Erythroblast (primary cell): ENCODE results near the gene TMEM169.

ENCODE experiments used
- DNase-seq, 2 experiments: peaks; one replicate each; lab custom pipeline; 2025; lab: John Stamatoyannopoulos, UW
- GATA1 ChIP-seq: IDR thresholded peaks from 2 replicates; pipeline ENCODE4 v1.6.1; 2011; ENCODE audit warnings: low read depth, mild to moderate bottlenecking, control low read depth, low read length, moderate library complexity
- POLR2A ChIP-seq: IDR thresholded peaks from 2 replicates; pipeline ENCODE4 v1.6.1; 2011; ENCODE audit warnings: mild to moderate bottlenecking, low read length

Gene TMEM169

DNA sequence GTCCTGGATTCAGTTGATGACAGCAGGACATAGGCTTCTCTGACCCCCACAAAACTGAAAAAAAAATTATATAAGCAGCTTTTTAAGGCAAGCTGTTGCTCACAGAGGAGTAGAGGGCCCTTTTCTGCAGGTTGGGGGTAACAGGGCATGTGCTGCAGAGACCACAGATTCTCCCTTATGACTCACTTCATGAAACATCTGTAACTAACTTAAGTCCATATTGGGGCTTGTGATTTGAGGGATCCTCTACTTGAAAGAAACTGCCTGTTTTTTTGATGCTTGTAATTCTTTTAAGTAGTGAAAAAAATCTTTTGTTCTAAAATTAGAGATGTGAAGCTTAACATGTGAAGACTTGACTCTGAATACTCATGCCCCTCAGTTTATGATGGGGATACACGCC lies 60.8 kb downstream of the TMEM169 start:
- no peak for TF ChIP-seq POLR2A
- no peak for TF ChIP-seq GATA1
- no peak for DNase-seq

DNA sequence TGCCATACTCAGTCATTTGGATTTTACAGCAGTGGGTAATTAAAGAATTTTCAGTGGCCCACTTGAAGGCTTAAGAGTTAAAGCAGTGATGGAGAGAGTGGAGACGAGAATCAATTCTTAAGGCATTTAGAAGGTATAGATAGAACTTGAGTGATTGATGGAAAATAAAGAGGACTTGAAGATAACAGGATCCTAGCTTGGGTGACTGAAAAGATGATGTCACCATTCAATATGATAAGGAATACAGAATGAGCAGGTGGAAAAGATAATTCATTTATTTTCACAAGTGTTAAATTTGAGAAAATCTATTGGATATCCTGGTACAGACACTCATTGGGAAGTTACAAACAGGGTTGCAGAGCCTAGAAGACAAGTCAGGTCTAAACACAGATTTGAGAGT lies 62.7 kb downstream of the TMEM169 start:
- no peak for DNase-seq

DNA sequence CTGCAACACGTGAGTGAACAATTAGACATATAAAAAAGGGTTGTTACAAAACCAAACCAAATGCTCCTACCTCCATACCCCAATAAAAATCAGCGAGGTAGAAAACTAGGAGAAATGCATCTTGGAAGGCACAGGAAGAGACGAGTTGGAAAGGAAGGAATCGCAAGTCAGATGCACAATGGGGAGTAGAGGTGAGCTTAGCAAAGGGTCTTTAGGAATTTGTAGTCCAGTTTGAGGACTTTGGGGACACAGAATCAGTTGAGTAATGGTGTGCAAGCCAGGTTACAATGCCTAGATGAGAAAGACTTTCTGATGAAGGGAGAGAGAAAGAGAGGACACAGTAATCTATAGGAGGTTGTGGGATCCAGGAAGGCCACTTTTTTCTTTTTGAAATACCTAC lies 63.1 kb downstream of the TMEM169 start:
- DNase-seq, result no peak
- no peak for TF ChIP-seq POLR2A
- TF ChIP-seq GATA1, result no peak

More for the DNA sequence above, 62.7 kb downstream of the TMEM169 start:
- TF ChIP-seq POLR2A (no peak), GATA1 (no peak)

DNA sequence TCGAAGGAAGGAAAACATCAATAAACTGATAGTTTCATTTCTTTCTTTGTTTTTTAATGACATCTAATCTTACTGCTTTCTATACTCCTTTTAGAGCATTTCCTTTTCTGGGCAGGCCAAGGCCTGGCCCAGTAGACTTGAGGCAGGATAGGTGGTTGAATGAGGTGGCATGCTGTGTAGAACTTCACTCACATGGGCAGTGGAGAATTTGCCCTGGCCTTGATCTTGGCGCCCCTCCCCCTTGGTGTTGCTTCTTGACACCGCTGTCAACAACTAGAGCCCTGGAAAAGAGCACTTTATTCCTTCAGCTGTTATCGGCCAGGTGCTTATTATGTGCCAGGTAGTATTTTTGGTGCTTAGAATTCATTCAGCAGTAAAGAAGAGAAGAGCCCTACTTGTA lies 64.9 kb downstream of the TMEM169 start:
- no peak for TF ChIP-seq GATA1
- TF ChIP-seq POLR2A, result no peak
- no peak for DNase-seq

DNA sequence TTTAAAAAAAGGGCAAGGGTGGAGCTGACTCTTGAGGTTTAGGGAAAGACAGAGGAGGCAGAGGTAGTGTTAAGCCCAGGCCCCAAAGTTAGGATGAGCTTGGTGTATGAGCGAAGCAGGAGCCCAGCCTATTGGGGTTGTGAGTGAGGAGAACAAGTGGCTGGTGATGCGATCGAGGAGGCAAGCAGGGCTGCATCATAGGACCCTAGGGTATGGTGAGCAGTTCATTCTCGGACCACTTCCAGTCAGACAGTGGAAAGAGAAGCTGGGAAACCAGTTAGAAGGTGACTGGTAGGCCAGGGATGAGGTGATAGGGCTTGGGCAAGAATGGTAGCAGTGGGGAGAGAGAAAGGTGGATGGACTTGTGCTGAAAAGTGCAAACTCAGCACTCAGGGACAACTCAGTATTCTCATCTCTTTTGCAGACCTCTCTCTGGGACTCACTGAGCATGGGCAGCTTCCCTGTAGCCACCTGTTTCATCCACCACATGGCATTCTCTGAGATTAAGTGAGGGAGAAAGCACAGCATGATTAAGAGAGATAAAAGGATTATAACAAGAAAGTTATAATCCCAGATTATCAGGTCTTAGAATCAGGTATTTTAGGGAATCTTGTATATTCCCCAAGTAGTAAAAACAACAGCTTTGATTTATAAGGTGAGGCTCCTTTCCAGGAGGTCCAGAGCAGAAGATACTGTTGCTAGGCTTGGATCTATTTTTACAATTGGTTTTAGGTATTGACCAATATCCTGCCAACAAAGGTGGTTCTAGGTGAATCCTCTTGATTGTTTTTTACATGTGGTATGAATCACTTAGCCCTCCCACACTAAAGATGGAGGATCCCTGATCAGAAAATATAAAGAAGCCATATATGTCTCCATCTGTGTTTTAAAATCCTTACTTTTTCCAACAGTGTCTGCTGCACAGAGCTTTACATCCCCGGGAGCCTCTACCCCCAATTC lies 65.7 kb downstream of the TMEM169 start:
- TF ChIP-seq GATA1 (no peak), POLR2A (no peak)
- DNase-seq, result no peak

DNA sequence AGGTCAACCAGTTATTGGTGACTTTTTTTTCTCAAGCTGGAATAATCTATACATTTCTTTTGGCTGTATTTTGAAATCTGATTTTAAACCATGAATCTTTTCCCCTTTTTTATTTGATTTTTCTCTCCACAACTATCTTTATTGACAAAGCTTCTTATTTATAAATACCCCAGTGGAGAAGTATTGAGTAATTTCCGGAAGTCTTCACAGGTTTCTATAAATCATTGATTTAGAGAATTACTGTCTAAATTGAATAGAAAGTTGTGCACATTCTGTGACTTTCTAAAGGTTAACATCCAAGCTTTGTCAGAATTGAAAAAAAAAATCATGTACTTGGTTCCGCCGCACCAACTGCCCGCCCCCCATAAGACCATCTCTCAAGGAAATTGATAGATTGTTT lies 67.3 kb downstream of the TMEM169 start:
- TF ChIP-seq POLR2A (no peak), GATA1 (no peak)
- DNase-seq, result no peak

DNA sequence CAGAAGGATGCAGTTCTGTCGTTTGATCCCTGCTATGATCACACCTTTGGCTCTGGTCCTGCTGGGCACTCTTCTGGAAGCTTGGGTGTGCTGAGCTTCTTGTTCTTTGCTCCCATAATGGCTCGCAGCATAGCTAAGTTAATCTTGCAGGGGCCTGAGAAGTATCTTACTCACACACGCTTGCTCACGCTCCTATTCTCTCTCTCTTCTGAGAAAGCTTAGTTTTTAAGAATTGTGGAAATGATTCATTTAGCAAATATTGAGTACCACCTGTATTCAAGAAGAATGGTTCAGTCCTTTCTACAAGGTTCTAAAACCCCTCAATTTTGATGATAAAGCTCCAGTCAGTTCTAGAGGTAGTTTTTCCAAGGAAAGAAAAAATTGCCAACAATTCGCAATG lies 68.0 kb downstream of the TMEM169 start:
- TF ChIP-seq GATA1 (no peak), POLR2A (no peak)

DNA sequence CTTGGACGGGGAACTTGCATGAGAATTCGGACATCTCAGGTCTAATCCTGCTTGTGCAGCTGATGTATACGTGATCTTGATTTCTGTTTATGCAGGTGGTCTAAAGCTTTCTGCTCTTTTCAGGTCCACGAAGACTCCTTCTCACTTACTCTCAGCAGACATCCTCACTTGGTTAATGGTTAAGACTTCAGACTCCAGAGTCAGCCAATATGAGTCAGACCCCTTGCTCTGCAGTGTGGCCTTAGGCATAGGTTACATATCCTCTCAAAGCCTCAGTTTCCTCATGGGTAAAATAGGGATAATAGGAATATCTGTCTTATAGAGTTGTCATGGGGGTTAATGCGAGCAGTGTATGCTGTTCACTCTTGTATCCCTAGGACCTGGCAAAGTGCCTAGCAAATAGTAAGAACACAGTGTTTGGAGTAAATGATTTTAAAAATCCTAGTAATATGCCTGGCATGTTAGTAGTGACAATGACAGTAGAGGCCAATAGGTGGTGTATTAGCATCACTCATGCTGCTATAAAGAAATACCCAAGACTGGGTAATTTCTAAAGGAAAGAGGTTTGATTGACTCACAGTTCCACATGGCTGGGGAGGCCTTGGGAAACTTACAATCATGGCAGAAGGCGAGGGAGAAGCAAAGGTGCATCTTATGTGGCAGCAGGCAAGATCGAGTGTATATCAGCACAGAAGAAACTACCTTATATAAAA lies 69.8 kb downstream of the TMEM169 start:
- DNase-seq, result peak in 1 of 2 experiments; percentile 32
- no peak for TF ChIP-seq POLR2A
- no peak for TF ChIP-seq GATA1

More for the DNA sequence above, 68.0 kb downstream of the TMEM169 start:
- no peak for DNase-seq
